Thymus (tissue), 11 donors: Measurements from ENCODE around the gene SCRN3. TPM values are rescaled to one million over a fixed set of nuclear protein-coding genes. Genes with fewer than 3 reads are reported as not detected.

Source experiments
- DNase-seq, 9 donors: peaks; one replicate each; pipeline ENCODE4 v3.0.0-alpha.2; 2013; ENCODE audit warnings: low spot score in 9 of 9, low read depth in 6 of 9, missing footprints in 1 of 9
- H3K27ac ChIP-seq, 2 donors: one replicate each; pipeline ENCODE4 v1.5.1; 2013; ENCODE audit warnings: control low read depth in 1 of 2, low read depth in 1 of 2, low read length in 1 of 2, mild to moderate bottlenecking in 1 of 2, moderate library complexity in 1 of 2
- H3K27me3 ChIP-seq, 2 donors: one replicate each; pipeline ENCODE4 v1.5.1; 2013; ENCODE audit warnings: low read length in 1 of 2; ENCODE audit not compliant: control insufficient read depth in 2 of 2, insufficient read depth in 1 of 2
- H3K36me3 ChIP-seq, 2 donors: one replicate each; pipeline ENCODE4 v1.5.1; 2013; ENCODE audit warnings: low read length in 1 of 2, mild to moderate bottlenecking in 1 of 2, moderate library complexity in 1 of 2; ENCODE audit not compliant: control insufficient read depth in 2 of 2, insufficient read depth in 2 of 2
- H3K4me1 ChIP-seq, 2 donors: one replicate each; pipeline ENCODE4 v1.5.1; 2013; ENCODE audit warnings: low read length in 2 of 2; ENCODE audit not compliant: control insufficient read depth in 2 of 2, insufficient read depth in 2 of 2
- H3K4me3 ChIP-seq, 2 donors: one replicate each; pipeline ENCODE4 v1.5.1; 2013; ENCODE audit warnings: low read length in 2 of 2, control low read depth in 1 of 2, mild to moderate bottlenecking in 1 of 2
- H3K9me3 ChIP-seq, 2 donors: one replicate each; pipeline ENCODE4 v1.5.1; 2013; ENCODE audit warnings: low read length in 1 of 2, mild to moderate bottlenecking in 1 of 2; ENCODE audit not compliant: control insufficient read depth in 2 of 2, insufficient read depth in 1 of 2
- WGBS: extraction: QIAGEN DNeasy Blood & Tissue Kit; methylation state at CpG from one replicate; pipeline ENCODE4 v1.1.7; 2013; 5-methylcytosine and 5-hydroxymethylcytosine counted together
- polyA plus RNA-seq: library from polyadenylated mRNA; stranded (reverse); fragments of 200-250 nt; gene quantifications from one replicate; pipeline ENCODE4 v1.2.3, GENCODE V29; 2013
- total RNA-seq: library from RNA; stranded (reverse); fragments of 120-200 nt; gene quantifications from one replicate; pipeline ENCODE4 v1.2.4, GENCODE V29; 2013
- donor health status: healthy.

The SCRN3 gene
- total and polyA plus RNA-seq, 2 donors: 18.8 to 23.2 TPM

DNA sequence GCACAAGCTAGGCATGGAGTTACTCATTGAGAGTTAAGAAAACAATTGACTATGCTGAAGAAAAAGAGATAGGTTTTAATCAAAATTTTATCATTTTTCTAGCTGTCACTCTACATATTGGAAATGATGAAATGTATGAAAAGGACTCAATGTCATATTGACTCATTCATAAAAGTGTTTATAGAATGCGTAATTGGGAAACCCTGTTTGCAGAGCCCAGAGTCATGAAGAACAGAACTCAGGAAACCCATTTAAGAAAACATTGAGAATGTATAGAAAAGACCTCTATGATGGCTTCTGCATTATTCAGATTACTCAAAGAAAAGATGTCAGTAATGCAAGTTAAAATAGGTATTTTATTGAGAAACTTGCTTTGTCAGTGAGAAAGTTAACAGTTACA is 36.4 kb downstream of the SCRN3 start:
- H3K27ac ChIP-seq: no peak overlapping the region
- no peaks in the 10 kb centered on the region for H3K4me1 ChIP-seq
- DNase-seq: no peak
- no peaks in the 10 kb centered on the region for H3K9me3 ChIP-seq
- H3K36me3 ChIP-seq: peaks cover 0 to 13% of the 10 kb centered on the region in 2 donors
- H3K4me3 ChIP-seq: no peak overlapping the region
- no peaks in the 10 kb centered on the region for H3K27me3 ChIP-seq
- 98% methylated on average over 1 of the region's 1 CpG for WGBS

DNA sequence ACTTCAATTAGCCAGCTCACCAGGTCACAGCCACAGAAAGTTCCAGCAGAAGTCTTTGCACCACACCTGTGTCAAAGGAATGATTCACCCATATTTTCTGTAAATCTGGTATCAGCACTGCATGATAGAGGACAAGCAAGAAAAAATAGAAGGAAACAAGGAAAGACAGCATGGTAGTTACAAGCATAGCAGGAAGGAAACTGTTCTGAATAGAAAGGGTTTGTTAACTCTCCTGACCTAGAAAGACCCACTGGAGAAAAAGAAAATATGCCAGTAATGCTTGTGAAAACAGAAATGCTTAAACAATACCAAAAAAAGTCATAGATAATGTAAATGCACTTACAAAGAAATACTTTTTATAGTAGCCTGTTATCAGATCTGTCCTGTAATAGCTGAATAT is 40.8 kb downstream of the SCRN3 start:
- Histone ChIP-seq H3K9me3 (no peaks in the 10 kb centered on the region), H3K27me3 (no peaks in the 10 kb centered on the region), H3K4me3 (no peak overlapping the region), H3K36me3 (peaks cover 0 to 4% of the 10 kb centered on the region in 2 donors), H3K27ac (no peak overlapping the region), H3K4me1 (no peaks in the 10 kb centered on the region)
- no peak for DNase-seq

DNA sequence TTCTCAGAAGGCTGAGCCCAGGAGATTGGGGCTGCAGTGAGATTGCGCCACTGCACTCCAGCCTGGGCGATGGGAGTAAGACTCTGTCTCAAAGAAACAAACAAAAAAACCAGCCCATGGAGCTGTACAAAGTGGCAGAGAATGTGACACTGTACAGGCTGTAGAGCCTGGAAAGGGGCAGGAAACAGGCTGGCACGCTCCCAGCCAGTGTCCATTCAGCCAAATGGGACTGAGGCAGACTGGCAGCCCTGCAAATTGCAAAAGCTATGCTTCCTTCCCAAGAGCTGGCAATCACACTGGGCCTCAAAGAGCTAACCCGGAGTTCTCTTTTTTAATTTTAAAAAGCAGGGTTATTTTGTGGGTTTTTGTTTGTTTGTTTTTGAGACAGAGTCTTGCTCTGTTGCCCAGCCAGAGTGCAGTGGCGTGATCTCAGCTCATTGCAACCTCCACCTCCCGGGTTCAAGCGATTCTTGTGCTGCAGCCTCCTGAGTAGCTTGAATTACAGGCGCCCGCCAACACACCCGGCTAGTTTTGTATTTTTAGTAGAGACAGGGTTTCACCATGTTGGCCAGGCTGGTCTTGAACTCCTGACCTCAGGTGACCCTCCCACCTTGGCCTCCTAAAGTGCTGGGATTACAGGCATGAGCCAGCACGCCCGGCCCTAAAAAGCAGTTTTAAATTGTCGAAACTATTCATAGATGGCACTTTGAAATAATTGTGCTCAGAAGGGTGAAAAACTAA is 42.8 kb downstream of the SCRN3 start:
- Histone ChIP-seq H3K27me3 (no peaks in the 10 kb centered on the region), H3K27ac (no peak overlapping the region), H3K4me1 (no peaks in the 10 kb centered on the region), H3K4me3 (no peak overlapping the region), H3K9me3 (no peaks in the 10 kb centered on the region), H3K36me3 (peaks cover 0 to 4% of the 10 kb centered on the region in 2 donors)
- 93% methylated on average over 13 of the region's 13 CpGs for WGBS
- no peak for DNase-seq

DNA sequence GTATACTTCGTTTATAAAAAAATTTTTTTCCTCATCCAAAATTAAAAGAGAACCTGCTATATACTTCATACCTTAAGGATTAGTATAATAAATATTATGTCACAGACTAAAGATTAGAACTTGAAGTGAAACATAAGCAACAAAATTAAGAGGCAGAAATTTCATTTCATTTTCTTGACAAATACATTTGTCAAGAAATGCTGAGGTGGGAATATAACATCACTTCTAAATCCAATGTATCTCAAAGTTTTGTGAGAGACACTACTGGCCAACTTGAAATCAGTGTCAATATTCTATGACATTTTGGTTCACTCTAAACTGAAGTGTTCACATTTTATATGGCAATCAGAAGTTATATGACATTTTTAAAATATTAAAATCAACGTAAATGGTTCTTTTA is 43.8 kb downstream of the SCRN3 start:
- Histone ChIP-seq H3K36me3 (peaks cover 0 to 4% of the 10 kb centered on the region in 2 donors), H3K4me3 (no peak overlapping the region), H3K4me1 (no peaks in the 10 kb centered on the region), H3K27ac (no peak overlapping the region), H3K9me3 (no peaks in the 10 kb centered on the region), H3K27me3 (no peaks in the 10 kb centered on the region)
- DNase-seq: no peak
- 94% methylated on average over 2 of the region's 2 CpGs for WGBS

DNA sequence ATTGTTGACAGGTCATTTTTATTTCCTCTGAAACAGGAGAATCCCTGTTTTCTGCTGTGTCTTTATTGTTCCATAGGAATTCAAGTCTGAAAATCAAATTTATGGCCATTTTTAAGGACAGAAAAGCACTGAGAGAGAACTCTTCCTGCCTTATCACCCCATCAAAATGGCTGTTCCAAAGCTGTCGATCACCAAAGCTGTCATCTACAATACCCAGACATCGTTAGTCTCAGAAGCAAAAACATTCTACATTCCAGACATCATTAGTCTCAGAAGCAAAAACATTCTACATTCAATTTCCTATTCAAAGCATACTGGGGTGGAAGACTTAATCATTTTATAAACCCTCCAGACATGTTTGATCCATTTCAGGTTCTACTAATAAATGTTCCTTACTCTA is 44.4 kb downstream of the SCRN3 start:
- no peak overlapping the region for H3K4me3 ChIP-seq
- H3K4me1 ChIP-seq: no peaks in the 10 kb centered on the region
- 96% methylated on average over 2 of the region's 2 CpGs for WGBS
- no peaks in the 10 kb centered on the region for H3K9me3 ChIP-seq
- H3K27me3 ChIP-seq: no peaks in the 10 kb centered on the region
- peaks cover 0 to 4% of the 10 kb centered on the region in 2 donors for H3K36me3 ChIP-seq
- no peak for DNase-seq
- H3K27ac ChIP-seq: no peak overlapping the region

DNA sequence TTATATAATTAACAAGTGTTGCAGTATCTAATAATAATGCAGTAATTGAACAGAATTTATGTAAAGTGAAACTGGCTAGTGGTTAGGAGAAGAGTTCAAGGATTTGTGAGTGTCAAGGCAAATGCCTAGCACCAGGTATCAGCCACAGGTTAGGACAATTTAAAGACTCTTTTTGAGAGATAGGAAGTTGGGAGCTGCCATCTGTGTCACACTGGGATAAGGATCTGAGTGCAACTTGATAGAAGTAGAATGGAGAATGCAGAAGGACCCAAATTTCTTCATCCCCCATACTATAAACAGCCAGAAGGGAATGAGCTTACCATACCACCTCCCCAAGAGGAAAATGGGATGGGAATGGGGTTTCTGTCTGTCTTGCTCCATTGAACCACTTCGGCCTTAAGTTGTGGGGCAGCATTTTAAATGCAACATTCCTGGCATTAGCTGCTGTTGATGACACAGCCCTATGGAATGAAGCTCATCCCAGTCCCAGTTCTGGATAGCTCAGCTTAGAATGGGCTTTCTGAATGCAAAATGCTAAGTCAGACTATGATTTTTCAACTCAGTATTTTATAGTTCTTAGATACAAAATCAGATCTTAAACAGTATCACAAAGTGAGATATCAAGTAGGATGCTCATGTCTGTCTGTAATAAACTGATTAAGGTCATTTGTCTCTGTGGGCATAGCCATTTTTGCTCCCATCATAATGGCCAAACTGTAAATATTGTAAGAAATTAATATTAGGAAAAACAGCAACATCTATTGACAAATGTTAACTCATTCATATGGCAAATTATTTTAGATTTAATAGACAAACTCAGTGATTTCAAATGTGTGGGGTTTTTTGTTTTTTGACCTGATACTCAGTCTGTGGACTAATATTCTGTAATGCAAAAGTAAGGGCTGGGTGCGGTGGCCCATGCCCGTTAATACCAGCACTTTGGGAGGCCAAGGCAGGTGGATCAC is 47.3 kb downstream of the SCRN3 start:
- Histone ChIP-seq H3K27me3 (no peaks in the 10 kb centered on the region), H3K9me3 (no peaks in the 10 kb centered on the region), H3K4me3 (no peak overlapping the region), H3K4me1 (no peaks in the 10 kb centered on the region), H3K36me3 (no peaks in the 10 kb centered on the region), H3K27ac (no peak overlapping the region)
- WGBS: 95% methylated on average over 3 of the region's 3 CpGs
- no peak for DNase-seq

DNA sequence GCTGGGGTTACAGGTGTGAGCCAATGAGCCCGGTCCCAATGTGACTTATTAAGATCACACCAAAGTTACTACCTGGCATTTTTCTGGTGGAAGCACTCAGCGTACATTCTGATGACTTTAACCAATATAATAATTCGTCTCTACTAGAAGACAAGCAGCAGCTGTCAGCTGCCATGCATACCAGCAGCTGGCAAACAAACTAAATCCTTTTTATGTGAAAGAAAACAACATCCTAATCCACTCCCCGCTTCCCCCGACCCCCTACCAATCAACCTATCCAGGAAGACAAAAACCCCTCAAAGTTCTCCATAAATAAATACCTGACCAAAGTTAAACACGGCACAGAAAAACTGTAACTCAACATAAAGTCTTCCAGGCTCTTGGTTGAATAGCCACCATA is 49.2 kb downstream of the SCRN3 start:
- Histone ChIP-seq H3K36me3 (no peaks in the 10 kb centered on the region), H3K4me3 (no peak overlapping the region), H3K27ac (no peak overlapping the region), H3K4me1 (no peaks in the 10 kb centered on the region), H3K9me3 (no peaks in the 10 kb centered on the region), H3K27me3 (no peaks in the 10 kb centered on the region)
- DNase-seq: no peak
- 97% methylated on average over 6 of the region's 6 CpGs for WGBS

DNA sequence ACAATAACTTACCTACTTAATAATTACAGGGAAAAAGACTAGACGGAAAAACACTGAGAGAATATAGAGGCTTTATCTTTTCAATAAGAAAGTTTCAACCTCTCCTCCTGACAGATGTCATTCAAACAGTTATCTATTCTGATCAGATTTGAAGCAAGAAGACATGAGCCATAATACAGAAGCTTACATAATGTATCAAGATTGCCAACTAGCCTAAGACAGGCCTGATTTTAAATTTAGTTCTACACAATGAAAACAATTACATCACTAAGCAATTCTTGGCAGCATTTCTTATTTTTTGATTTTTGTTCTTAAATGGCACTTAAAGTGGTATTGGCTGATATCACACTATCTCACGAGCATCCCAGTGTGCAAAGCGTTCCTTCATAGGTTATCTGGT is 49.7 kb downstream of the SCRN3 start:
- Histone ChIP-seq H3K27ac (no peak overlapping the region), H3K4me3 (no peak overlapping the region), H3K9me3 (no peaks in the 10 kb centered on the region), H3K27me3 (no peaks in the 10 kb centered on the region), H3K4me1 (no peaks in the 10 kb centered on the region), H3K36me3 (no peaks in the 10 kb centered on the region)
- DNase-seq: no peak
- 98% methylated on average over 3 of the region's 3 CpGs for WGBS

DNA sequence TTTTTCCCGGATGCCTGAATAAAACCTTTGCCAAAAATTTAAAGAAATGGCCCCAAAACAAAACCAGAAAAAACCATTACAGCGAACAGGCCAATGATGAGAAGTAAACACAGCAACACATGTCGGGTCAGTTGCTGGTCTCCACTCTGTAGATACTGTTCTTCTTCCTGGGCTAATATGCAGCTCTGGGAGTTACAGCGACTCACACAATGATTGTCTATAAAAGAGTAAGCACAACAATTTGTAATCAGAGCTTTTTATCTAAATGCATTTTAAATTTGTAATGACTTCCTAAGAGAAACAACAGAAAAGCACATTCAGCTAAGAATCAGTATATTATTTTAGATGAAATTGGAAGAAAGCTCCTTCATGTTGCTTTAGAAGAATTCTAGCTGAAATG is 51.0 kb downstream of the SCRN3 start:
- H3K27me3 ChIP-seq: no peaks in the 10 kb centered on the region
- no peaks in the 10 kb centered on the region for H3K9me3 ChIP-seq
- no peak overlapping the region for H3K27ac ChIP-seq
- H3K4me3 ChIP-seq: no peak overlapping the region
- WGBS: 98% methylated on average over 4 of the region's 4 CpGs
- no peaks in the 10 kb centered on the region for H3K36me3 ChIP-seq
- DNase-seq: no peak
- H3K4me1 ChIP-seq: no peaks in the 10 kb centered on the region
